ENCODE data around the gene HPD. TPM values are rescaled to one million over a fixed set of nuclear protein-coding genes. Genes with fewer than 3 reads are reported as not detected.
A peak's percentile ranks its signal among the peaks of the same experiment; 100 is the strongest.

Gene HPD
- total RNA-seq, 2 donors from 2014 or later, result 0.16 TPM; not detected in 1

- Mint-ChIP-seq H3K27ac (peak overlapping the region in 1 of 2 donors; percentile 79), H3K9me3 (no peaks in the 10 kb centered on the region), H3K36me3 (peaks cover 19 to 22% of the 10 kb centered on the region in 2 donors)
- DNase-seq (ENCODE audit: low spot score in 2 of 2), result no peak
- no peak for ATAC-seq
These were observed 48.3 kb downstream of the HPD start for GRCh38 chr12:121810234-121810817.

GRCh38 chr12:121809712-121810116, 48.9 kb downstream of the HPD start:
- DNase-seq (ENCODE audit: low spot score in 2 of 2) (no peak), ATAC-seq (no peak)
- Mint-ChIP-seq H3K27ac (no peak overlapping the region), H3K36me3 (peaks cover 19 to 22% of the 10 kb centered on the region in 2 donors), H3K9me3 (no peaks in the 10 kb centered on the region)

GRCh38 chr12:121808623-121809022, 50.0 kb downstream of the HPD start:
- no peak for ATAC-seq
- H3K27ac Mint-ChIP-seq, result peak overlapping the region in 1 of 2 donors; percentile 55

GRCh38 chr12:121807642-121808347, 50.9 kb downstream of the HPD start:
- ATAC-seq (no peak), DNase-seq (ENCODE audit: low spot score in 2 of 2) (no peak)
- H3K36me3 Mint-ChIP-seq, result peaks cover 20 to 28% of the 10 kb centered on the region in 2 donors
- no peak overlapping the region for H3K27ac Mint-ChIP-seq
- H3K9me3 Mint-ChIP-seq, result no peaks in the 10 kb centered on the region

More at GRCh38 chr12:121808623-121809022, 50.0 kb downstream of the HPD start:
- DNase-seq (ENCODE audit: low spot score in 2 of 2), result no peak
- Mint-ChIP-seq H3K9me3 (no peaks in the 10 kb centered on the region), H3K36me3 (peaks cover 22% of the 10 kb centered on the region in 2 donors)

GRCh38 chr12:121806546-121807423, 51.9 kb downstream of the HPD start:
- DNase-seq (ENCODE audit: low spot score in 2 of 2) (no peak), ATAC-seq (no peak)
- peaks cover 28 to 38% of the 10 kb centered on the region in 2 donors for H3K36me3 Mint-ChIP-seq
- peak overlapping the region; percentile 75 to 88 for H3K27ac Mint-ChIP-seq
- no peaks in the 10 kb centered on the region for H3K9me3 Mint-ChIP-seq

GRCh38 chr12:121806009-121806545, 52.6 kb downstream of the HPD start:
- no peak for DNase-seq (ENCODE audit: low spot score in 2 of 2)
- no peak for ATAC-seq
- Mint-ChIP-seq H3K36me3 (peaks cover 34 to 43% of the 10 kb centered on the region in 2 donors), H3K27ac (peak overlapping the region; percentile 75 to 88), H3K9me3 (no peaks in the 10 kb centered on the region)

- ATAC-seq (no peak), DNase-seq (ENCODE audit: low spot score in 2 of 2) (no peak)
- Mint-ChIP-seq H3K27ac (peak overlapping the region; percentile 75 to 88), H3K36me3 (peaks cover 33 to 41% of the 10 kb centered on the region in 2 donors), H3K9me3 (no peaks in the 10 kb centered on the region)
These were observed 53.3 kb downstream of the HPD start for GRCh38 chr12:121805171-121806008.

- DNase-seq (ENCODE audit: low spot score in 2 of 2), result no peak
- Mint-ChIP-seq H3K36me3 (peaks cover 33 to 38% of the 10 kb centered on the region in 2 donors), H3K27ac (peak overlapping the region; percentile 75 to 98), H3K9me3 (no peaks in the 10 kb centered on the region)
- no peak for ATAC-seq
These were observed 54.1 kb downstream of the HPD start for GRCh38 chr12:121804417-121805111.

- ATAC-seq (peak; percentile 5 to 8), DNase-seq (ENCODE audit: low spot score in 2 of 2) (peak in 1 of 2 donors; percentile 49)
These were observed 54.7 kb downstream of the HPD start, which contains the start of gene SETD1B for GRCh38 chr12:121803861-121804416. Gene SETD1B (plus strand): TSS chr12:121804009. CDS start chr12:121804738, 729 bp downstream.

GRCh38 chr12:121802843-121803698, 55.6 kb downstream of the HPD start:
- no peaks in the 10 kb centered on the region for H3K9me3 Mint-ChIP-seq
- H3K36me3 Mint-ChIP-seq, result peaks cover 43 to 45% of the 10 kb centered on the region in 2 donors

More at GRCh38 chr12:121803861-121804416, 54.7 kb downstream of the HPD start, which contains the start of gene SETD1B:
- H3K36me3 Mint-ChIP-seq, result peaks cover 37 to 38% of the 10 kb centered on the region in 2 donors
- H3K27ac Mint-ChIP-seq, result peak within 1 kb of the TSS; percentile 90 to 99
- no peaks in the 10 kb centered on the region for H3K9me3 Mint-ChIP-seq

GRCh38 chr12:121802485-121802842, 56.2 kb downstream of the HPD start:
- H3K36me3 Mint-ChIP-seq, result peaks cover 43 to 46% of the 10 kb centered on the region in 2 donors
- DNase-seq (ENCODE audit: low spot score in 2 of 2), result no peak
- no peak for ATAC-seq
- H3K27ac Mint-ChIP-seq, result peak overlapping the region; percentile 90 to 99
- no peaks in the 10 kb centered on the region for H3K9me3 Mint-ChIP-seq

More at GRCh38 chr12:121802843-121803698, 55.6 kb downstream of the HPD start:
- H3K27ac Mint-ChIP-seq, result peak overlapping the region; percentile 90 to 99
- peak; percentile 87 to 89 for DNase-seq (ENCODE audit: low spot score in 2 of 2)
- ATAC-seq, result peak; percentile 57 to 74

- DNase-seq (ENCODE audit: low spot score in 2 of 2), result no peak
- peaks cover 43 to 46% of the 10 kb centered on the region in 2 donors for H3K36me3 Mint-ChIP-seq
- peak overlapping the region; percentile 90 to 99 for H3K27ac Mint-ChIP-seq
- no peak for ATAC-seq
- H3K9me3 Mint-ChIP-seq, result no peaks in the 10 kb centered on the region
These were observed 56.8 kb downstream of the HPD start for GRCh38 chr12:121801595-121802484.

Measured in activated naive CD4-positive, alpha-beta T cell treated with anti-CD3 and anti-CD28 coated beads, Interleukin-2, amount 50 U/mL, for 72 hours (primary cell).